Naive thymus-derived CD4-positive, alpha-beta T cell (primary cell): ENCODE results near the gene MCMBP. TPM values are rescaled to one million over a fixed set of nuclear protein-coding genes. Genes with fewer than 3 reads are reported as not detected.

Experiments
- ATAC-seq: fragments of 150-1000 bp; cut with Tn5 transposase; 2 replicates; pipeline ENCODE4 v1.10.0; 2021; ENCODE audit warnings: mild to moderate bottlenecking, moderate library complexity
- CTCF ChIA-PET: fragments of 350-600 bp; sonication (Branson Sonifier 250); formaldehyde crosslinking; loops from one replicate; lab custom pipeline; 2021; ENCODE audit warnings: antibody characterized with exemption; lab: Charles Lee
- POLR2A ChIA-PET: fragments of 350-600 bp; sonication (Branson Sonifier 250); formaldehyde crosslinking; loops from one replicate; lab custom pipeline; 2021; ENCODE audit warnings: antibody characterized with exemption, inconsistent platforms; lab: Charles Lee
- DNase-seq, 9 donors: peaks; one replicate each; pipeline versions ENCODE4 v3.0.0 to v3.0.0-alpha.2; 2020 to 2022; ENCODE audit warnings: mixed read lengths in 1 of 9
- H3K27ac ChIP-seq: one replicate; pipeline ENCODE4 v1.7.0; 2013; ENCODE audit warnings: mild to moderate bottlenecking, low read depth, low read length, moderate library complexity
- H3K27me3 ChIP-seq, 2 donors: one replicate each; pipeline ENCODE4 v1.7.0; 2013; ENCODE audit warnings: low read length in 2 of 2, mild to moderate bottlenecking in 2 of 2, moderate library complexity in 2 of 2; ENCODE audit not compliant: control insufficient read depth in 2 of 2, insufficient read depth in 2 of 2
- H3K36me3 ChIP-seq, 3 experiments: 1 replicate in 2 of 3; 2 replicates in 1 of 3; pipeline ENCODE4 v1.7.0; 2013; ENCODE audit warnings: low read length in 3 of 3, mild to moderate bottlenecking in 3 of 3, moderate library complexity in 1 of 3; ENCODE audit not compliant: insufficient read depth in 3 of 3, control insufficient read depth in 2 of 3
- H3K4me1 ChIP-seq, 2 donors: one replicate each; pipeline ENCODE4 v1.7.0; 2013; ENCODE audit warnings: low read length in 2 of 2, mild to moderate bottlenecking in 2 of 2, moderate library complexity in 1 of 2; ENCODE audit not compliant: control insufficient read depth in 2 of 2, insufficient read depth in 2 of 2
- H3K4me3 ChIP-seq: 2 replicates; pipeline ENCODE4 v1.7.0; 2013; ENCODE audit warnings: mild to moderate bottlenecking, low read length
- H3K9me3 ChIP-seq, 3 experiments: 1 replicate in 2 of 3; 2 replicates in 1 of 3; pipeline ENCODE4 v1.7.0; 2013; ENCODE audit warnings: low read length in 3 of 3; ENCODE audit not compliant: control insufficient read depth in 2 of 3
- H3K27ac Mint-ChIP-seq, 9 donors: one replicate each; pipeline ENCODE4 v1.8.0; 2020 to 2022; ENCODE audit warnings: mixed read lengths in 9 of 9, mild to moderate bottlenecking in 8 of 9, moderate library complexity in 5 of 9, inconsistent platforms in 2 of 9
- H3K27me3 Mint-ChIP-seq, 5 donors: one replicate each; pipeline ENCODE4 v1.8.0; 2021 to 2022; ENCODE audit warnings: mixed read lengths in 5 of 5, mild to moderate bottlenecking in 1 of 5
- H3K36me3 Mint-ChIP-seq, 5 donors: one replicate each; pipeline ENCODE4 v1.8.0; 2020 to 2022; ENCODE audit warnings: mixed read lengths in 5 of 5, mild to moderate bottlenecking in 3 of 5, inconsistent platforms in 1 of 5
- H3K4me1 Mint-ChIP-seq, 7 donors: one replicate each; pipeline ENCODE4 v1.8.0; 2020 to 2022; ENCODE audit warnings: mixed read lengths in 7 of 7, mild to moderate bottlenecking in 3 of 7, inconsistent platforms in 1 of 7
- H3K4me3 Mint-ChIP-seq, 10 donors: one replicate each; pipeline ENCODE4 v1.8.0; 2020 to 2022; ENCODE audit warnings: mild to moderate bottlenecking in 10 of 10, mixed read lengths in 10 of 10, moderate library complexity in 6 of 10, inconsistent platforms in 2 of 10
- H3K9me3 Mint-ChIP-seq, 11 donors: one replicate each; pipeline ENCODE4 v1.8.0; 2020 to 2022; ENCODE audit warnings: mixed read lengths in 11 of 11, mild to moderate bottlenecking in 4 of 11, inconsistent platforms in 1 of 11, moderate library complexity in 1 of 11
- intact Hi-C, 2 donors: fragments of 100-400 bp; cut with micrococcal nuclease; formaldehyde crosslinking; loops; one replicate each; pipeline ENCODE4 v1.15.1; 2023
- polyA plus RNA-seq, 2 donors: library from polyadenylated mRNA; unstranded; fragments of 300-500 nt; fragmentation: Illumina TruSeq; gene quantifications; one replicate each; pipeline ENCODE4 v1.2.3, GENCODE V29; 2021
- total RNA-seq, 6 experiments: library from RNA in 5 of 6; stranded (reverse) in 5 of 6; gene quantifications; 1 replicate in 5 of 6; 2 replicates in 1 of 6; pipeline ENCODE4 v1.2.3 and lab custom pipeline; 2021 to 2026

Gene MCMBP
- total and polyA plus RNA-seq, 7 experiments from 2014 or later = 30.5 to 82.8 (median 46.0) TPM

- peaks cover 20 to 59% (median 37%) of the 10 kb centered on the region in 7 donors for H3K4me1 Mint-ChIP-seq
- H3K4me3 Mint-ChIP-seq = no peak overlapping the region
- H3K9me3 Mint-ChIP-seq = peaks cover 0 to 1% (median 0%) of the 10 kb centered on the region in 11 donors
- CTCF ChIA-PET = no interaction called here
- no peaks in the 10 kb centered on the region for H3K27me3 Mint-ChIP-seq
- POLR2A ChIA-PET = no interaction called here
- H3K4me1 ChIP-seq = peaks cover 0 to 9% of the 10 kb centered on the region in 2 donors
- H3K4me3 ChIP-seq = no peak overlapping the region
- DNase-seq (no peak), ATAC-seq (no peak)
- no peak overlapping the region for H3K27ac ChIP-seq
- intact Hi-C loops = no loop called here
- H3K36me3 Mint-ChIP-seq = peaks cover 4 to 14% (median 10%) of the 10 kb centered on the region in 5 donors
- no peak overlapping the region for H3K27ac Mint-ChIP-seq
- no peaks in the 10 kb centered on the region for H3K36me3 ChIP-seq
- no peaks in the 10 kb centered on the region for H3K27me3 ChIP-seq
- no peaks in the 10 kb centered on the region for H3K9me3 ChIP-seq
Measured at GRCh38 chr10:119782981-119783664, 89.5 kb downstream of the MCMBP start.

- Mint-ChIP-seq H3K4me1 (peaks cover 16 to 46% (median 31%) of the 10 kb centered on the region in 7 donors), H3K27me3 (no peaks in the 10 kb centered on the region), H3K36me3 (peaks cover 0 to 11% (median 4%) of the 10 kb centered on the region in 5 donors), H3K27ac (peak overlapping the region in 1 of 9 donors; percentile 14), H3K4me3 (no peak overlapping the region), H3K9me3 (peaks cover 0 to 1% (median 0%) of the 10 kb centered on the region in 11 donors)
- intact Hi-C loops = no loop called here
- POLR2A ChIA-PET = no interaction called here
- CTCF ChIA-PET = no interaction called here
- Histone ChIP-seq H3K27me3 (no peaks in the 10 kb centered on the region), H3K4me1 (peaks cover 0 to 9% of the 10 kb centered on the region in 2 donors), H3K9me3 (no peaks in the 10 kb centered on the region), H3K4me3 (no peak overlapping the region), H3K36me3 (no peaks in the 10 kb centered on the region), H3K27ac (no peak overlapping the region)
- DNase-seq (no peak), ATAC-seq (no peak)
Measured at GRCh38 chr10:119781498-119781897, 91.1 kb downstream of the MCMBP start.

DNA sequence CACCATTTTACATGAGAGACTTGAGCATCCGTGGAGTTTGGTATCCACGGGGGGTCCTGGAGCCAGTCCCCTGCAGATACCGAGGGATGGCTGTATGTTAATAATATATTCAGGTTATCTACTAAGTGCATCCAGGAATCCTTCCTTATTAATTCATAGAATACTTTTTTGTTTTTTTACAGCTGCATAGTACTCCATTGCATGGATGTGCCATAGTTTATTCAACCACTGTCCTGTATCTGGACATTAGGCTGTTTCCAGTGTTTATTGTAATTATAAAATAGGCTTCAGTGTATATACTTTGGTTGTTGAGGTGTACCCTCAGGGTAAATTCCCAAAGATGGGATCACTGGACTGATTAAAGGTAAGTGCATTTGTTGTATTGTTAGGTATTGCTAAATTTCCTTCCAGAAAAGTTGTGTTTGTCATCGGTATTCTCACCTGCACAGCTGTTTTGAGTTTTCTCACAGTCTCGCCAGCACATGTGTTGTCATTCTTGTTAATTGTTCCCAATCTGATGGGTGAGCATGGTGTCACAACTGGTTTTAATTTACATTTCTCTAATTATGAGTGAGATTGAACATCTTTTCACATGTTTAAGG is 91.7 kb downstream of the MCMBP start:
- POLR2A ChIA-PET = no interaction called here
- no peak overlapping the region for H3K4me3 ChIP-seq
- no peaks in the 10 kb centered on the region for H3K9me3 ChIP-seq
- Mint-ChIP-seq H3K4me1 (peaks cover 16 to 41% (median 31%) of the 10 kb centered on the region in 7 donors), H3K27me3 (no peaks in the 10 kb centered on the region), H3K9me3 (peaks cover 0 to 1% (median 0%) of the 10 kb centered on the region in 11 donors), H3K36me3 (peaks cover 0 to 11% (median 4%) of the 10 kb centered on the region in 5 donors), H3K4me3 (no peak overlapping the region), H3K27ac (peak overlapping the region in 1 of 9 donors; percentile 14)
- no peaks in the 10 kb centered on the region for H3K27me3 ChIP-seq
- intact Hi-C loops = no loop called here
- H3K4me1 ChIP-seq = peaks cover 0 to 9% of the 10 kb centered on the region in 2 donors
- no peaks in the 10 kb centered on the region for H3K36me3 ChIP-seq
- DNase-seq = no peak
- no peak for ATAC-seq
- CTCF ChIA-PET = no interaction called here
- no peak overlapping the region for H3K27ac ChIP-seq

Other genes with a start within 250 kb of the MCMBP start
- 10 to 100 TPM; 21.9 to 44.5 (median 23.1) TPM for gene BAG3, start 221.5 kb downstream of the MCMBP start, total RNA-seq
- 10 to 100 TPM; 17.3 to 64.3 TPM for gene BAG3, start 221.5 kb downstream of the MCMBP start, polyA plus RNA-seq
- 10 to 100 TPM in 3 of 5 experiments, 1 to 10 TPM in 2; 8.5 to 12.1 (median 10.0) TPM for gene INPP5F, start 146.8 kb downstream of the MCMBP start, total RNA-seq
- gene INPP5F, start 146.8 kb downstream of the MCMBP start, polyA plus RNA-seq = 1 to 10 TPM; 3.4 to 3.5 TPM
- 10 to 100 TPM; 34.8 to 68.3 (median 54.4) TPM for gene SEC23IP, start 19.9 kb upstream of the MCMBP start, total RNA-seq
- gene SEC23IP, start 19.9 kb upstream of the MCMBP start, polyA plus RNA-seq = 10 to 100 TPM; 38.3 to 45.1 TPM